ENCODE measurements around the gene PKP3. TPM values are rescaled to one million over a fixed set of nuclear protein-coding genes. Genes with fewer than 3 reads are reported as not detected.
"Not testable (repeated sequence)": the region's sequence is repeated elsewhere in the genome, so short reads cannot be mapped to it uniquely, and the experiment has no call there.

PKP3 gene
- total RNA-seq, 1 donor from 2014 or later = not detected

DNA sequence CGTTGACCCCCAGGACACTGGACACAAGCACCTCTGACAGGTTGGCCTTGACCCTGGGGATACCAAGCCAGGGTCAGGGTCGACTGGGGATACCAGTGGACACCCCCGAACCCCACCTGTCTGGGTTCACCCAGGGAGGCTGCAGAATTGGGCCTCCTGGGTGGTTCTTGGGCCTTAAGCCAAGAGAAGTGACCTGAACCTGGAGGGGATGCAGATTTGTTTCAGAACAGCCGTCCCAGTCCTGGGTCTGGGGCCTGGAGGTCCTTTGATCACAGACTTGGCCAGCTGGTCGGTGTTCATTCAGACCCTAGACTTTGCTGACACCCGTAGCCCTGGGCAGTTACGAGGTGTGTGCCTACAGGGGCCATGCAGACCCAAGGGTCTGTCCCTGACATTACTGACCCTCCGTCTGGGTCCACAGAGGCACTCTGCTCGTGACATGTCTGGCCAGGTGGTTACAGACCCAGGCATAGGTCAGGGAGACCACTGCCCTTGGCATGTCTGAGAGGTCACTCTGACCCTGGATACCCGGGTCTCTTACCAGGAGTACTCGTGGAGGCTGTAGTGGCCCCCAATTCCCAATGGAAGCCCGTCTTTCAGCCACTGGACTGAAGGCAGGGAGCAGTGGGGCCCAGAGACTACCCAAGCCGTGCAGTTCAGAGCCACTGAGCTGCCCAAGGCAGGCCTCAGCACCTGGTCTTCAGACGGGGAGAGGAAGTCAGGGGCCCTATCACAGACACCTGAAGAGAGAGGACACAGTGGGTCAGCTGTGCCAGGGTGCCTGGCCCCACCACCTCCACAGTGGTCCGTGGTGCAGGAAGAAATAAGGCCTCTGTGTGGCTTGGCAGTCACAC lies 14.4 kb downstream of the PKP3 start:
- FAIRE-seq (no peak), DNase-seq (ENCODE audit: low spot score in 2 of 2) (no peak)

DNA sequence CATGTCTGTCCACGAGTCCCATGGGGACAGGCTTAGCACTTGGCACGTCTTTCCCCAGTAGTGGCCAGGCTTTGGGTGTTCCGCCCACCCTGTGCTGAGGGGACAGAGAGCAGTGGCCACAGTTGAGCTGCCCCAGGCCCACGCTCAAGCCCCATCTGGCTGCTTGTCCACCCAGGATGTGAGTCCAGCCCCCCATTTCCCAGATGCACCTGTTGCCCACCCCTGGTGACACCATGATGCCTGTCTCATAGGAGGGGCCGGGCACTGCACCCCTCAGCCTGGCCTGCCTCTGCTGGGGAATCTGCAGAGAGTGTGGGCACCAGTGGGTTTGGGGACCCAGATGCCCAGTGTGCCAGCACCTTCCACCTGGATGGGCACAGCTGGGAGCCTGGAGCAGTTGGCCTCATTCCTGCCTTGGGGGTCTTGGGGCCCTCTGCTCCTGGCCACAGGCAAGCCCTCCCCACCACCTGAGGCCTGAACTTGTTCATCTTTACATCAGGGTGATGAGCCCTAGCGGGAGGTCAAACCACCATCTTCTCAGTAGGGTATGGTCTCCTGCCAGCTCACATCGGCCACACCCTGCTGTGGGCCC lies 15.1 kb downstream of the PKP3 start:
- DNase-seq (ENCODE audit: low spot score in 2 of 2) = no peak
- no peak for FAIRE-seq

DNA sequence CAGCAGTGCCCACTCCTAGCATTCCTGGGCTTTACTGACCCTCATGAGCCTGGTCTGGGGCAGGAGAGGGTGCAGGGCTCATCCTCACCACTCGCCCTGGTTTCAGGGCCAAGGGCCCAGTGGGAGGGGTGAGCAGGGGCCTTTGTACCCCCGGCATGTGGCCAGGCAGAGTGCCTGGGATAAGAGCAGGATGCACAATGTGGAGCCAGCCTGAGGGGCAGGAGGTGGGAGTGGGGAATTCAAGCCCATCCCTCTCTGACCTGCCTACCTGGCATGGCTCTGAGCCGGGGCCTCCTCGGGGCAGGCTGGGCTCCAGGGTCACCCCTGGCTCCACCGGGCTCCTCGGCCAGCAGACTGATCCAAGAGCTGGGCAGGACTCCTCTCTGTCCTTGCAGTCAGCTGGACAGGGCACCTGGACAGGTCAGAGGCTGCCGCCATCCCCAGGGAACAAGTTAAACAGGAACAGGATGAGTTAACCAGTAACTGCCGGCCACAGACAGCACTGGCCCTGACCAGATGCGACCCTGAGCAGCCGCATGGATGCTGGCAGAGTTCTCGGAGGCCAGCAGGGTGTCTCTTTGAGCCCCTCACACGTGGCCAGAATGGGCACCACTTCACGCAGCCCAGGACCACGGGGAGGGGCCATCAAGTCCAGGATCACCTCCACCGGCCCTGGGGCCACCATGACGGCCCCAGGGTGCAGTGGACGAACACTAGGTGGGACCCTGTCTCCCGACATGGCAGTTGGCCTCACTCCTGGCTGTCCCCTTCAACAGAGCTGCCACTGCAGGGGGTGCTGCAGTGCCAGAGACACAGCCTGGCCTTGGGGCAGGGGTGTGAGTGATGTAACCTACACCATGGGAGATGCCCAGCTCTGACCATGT lies 15.8 kb downstream of the PKP3 start:
- no peak for DNase-seq (ENCODE audit: low spot score in 2 of 2)
- FAIRE-seq = no peak

DNA sequence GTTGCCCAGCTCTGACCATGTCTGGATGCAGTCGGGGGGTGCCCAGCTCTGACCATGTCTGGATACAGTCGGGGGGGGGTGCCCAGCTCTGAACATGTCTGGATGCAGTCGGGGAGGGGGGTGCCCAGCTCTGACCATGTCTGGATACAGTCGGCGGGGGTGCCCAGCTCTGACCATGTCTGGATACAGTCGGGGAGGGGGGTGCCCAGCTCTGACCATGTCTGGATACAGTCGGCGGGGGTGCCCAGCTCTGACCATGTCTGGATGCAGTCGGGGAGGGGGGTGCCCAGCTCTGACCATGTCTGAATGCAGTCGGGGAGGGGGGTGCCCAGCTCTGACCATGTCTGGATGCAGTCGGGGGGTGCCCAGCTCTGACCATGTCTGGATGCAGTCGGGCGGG lies 16.7 kb downstream of the PKP3 start:
- not testable (repeated sequence) for DNase-seq (ENCODE audit: low spot score in 2 of 2); FAIRE-seq

DNA sequence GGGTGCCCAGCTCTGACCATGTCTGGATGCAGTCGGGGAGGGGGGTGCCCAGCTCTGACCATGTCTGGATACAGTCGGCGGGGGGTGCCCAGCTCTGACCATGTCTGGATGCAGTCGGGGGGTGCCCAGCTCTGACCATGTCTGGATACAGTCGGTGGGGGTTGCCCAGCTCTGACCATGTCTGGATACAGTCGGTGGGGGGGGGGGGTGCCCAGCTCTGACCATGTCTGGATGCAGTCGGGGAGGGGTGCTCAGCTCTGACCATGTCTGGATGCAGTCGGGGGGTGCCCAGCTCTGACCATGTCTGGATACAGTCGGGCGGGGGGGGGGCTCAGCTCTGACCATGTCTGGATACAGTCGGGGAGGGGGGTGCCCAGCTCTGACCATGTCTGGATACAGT lies 17.5 kb downstream of the PKP3 start:
- DNase-seq (ENCODE audit: low spot score in 2 of 2); FAIRE-seq: not testable (repeated sequence)

DNA sequence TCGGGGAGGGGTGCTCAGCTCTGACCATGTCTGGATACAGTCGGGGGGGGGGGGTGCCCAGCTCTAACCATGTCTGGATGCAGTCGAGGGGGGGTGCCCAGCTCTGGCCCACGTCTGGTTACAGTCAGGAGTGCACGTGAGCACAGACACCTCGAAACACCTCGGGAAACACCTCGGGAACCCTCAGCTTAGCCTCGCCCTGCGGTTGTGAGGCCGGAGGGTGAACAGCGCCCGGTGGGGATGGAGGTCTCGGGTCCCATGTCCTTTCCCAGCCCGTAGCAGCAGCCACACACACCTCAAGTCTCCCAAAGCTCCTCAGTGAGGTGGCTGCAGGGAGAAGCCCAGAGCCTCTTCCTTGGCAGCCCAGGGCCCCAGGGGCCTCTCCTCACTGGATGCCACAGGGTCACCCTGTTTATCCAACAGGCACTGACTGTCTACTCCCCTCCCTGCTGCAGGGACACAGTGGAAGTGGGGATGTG lies 18.7 kb downstream of the PKP3 start:
- no peak for DNase-seq (ENCODE audit: low spot score in 2 of 2)
- no peak for FAIRE-seq

DNA sequence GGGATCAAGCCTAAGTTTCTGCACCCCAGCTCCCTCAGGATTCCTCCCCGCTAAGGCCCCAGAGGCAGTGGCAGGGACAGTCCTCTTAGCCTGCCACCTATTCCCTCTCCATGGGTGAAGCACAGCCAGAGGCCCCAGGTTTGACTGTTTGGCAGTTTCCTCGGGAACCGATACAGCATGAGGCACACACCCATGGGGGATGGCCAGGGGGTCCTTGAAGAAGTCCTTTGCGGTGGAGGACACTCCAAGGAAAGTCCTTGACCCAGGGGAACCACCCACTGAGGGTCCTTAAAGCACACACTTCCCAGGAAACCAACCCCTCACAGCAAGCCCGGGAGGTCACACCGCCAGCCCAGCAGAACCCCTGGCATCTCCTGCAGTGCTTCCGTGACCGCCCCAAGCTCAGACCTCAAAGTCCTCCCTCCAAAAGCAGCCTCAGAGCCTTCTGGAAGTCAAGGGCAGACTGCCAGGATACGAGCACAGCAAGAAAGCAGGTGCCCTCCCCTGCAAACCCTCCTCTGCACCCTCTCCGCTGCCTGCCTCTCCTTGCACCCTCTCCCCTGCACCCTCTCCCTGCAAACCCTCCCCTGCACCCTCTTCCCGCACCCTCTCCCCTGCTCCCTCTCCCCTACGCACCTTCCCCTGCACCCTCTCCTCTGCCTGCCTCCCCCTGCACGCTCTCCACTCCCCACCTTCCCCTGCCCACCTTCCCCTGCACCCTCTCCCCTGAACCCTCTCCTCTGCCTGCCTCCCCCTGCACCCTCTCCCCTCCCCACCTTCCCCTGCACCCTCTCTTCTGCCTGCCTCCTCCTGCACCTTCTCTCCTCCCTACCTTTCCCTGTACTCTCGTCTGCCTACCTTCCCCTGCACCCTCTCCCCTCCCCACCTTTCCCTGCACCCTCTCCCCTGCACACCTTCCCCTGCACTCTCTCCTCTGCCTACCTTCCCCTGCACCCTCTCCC lies 19.4 kb downstream of the PKP3 start:
- FAIRE-seq = no peak
- no peak for DNase-seq (ENCODE audit: low spot score in 2 of 2)

DNA sequence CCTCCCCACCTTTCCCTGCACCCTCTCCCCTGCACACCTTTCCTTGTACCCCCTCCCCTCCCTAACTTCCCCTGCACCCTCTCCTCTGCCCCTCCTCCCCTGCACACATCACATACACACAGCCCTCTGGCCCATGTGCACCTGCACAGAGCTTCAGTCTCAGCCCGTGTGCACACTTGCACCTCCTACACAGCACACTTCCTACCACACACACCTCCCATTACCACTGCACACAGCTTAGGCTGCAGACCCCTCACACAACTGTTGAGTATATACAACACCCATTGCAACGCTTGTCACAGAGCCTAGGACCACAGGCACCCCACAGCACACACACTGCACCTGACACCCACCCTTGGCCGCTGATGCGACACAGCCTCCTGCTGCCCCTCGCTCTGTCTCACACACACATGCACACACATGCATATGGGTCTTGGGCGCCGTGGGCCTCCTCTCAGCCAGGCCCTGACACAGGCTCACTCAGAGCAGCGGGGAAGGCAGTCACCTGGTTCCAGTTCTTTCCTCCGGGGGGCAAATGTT lies 20.4 kb downstream of the PKP3 start:
- no peak for FAIRE-seq

DNA sequence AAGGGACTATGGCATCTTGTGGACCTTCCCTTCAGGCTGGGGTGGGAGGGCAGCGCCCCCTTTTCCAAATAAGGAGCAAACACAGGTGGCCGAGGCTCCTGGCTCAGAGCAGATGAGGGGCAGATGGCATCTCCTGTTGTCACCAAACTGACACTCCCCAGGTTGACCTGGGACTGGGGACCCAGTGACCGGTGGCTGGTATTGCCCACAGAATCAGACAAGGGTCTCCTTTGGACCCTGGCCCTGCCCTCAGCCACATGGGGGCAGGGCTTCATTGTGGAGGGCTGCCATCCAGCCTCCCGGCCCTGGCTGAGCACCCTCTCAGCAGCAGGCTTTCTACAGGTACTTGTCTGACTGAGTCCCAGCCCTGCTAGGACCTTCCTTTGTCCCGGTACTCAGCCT lies 21.6 kb downstream of the PKP3 start:
- DNase-seq (ENCODE audit: low spot score in 2 of 2) (no peak), FAIRE-seq (no peak)

More for the DNA sequence above, 20.4 kb downstream of the PKP3 start:
- DNase-seq (ENCODE audit: low spot score in 2 of 2) = no peak

DNA sequence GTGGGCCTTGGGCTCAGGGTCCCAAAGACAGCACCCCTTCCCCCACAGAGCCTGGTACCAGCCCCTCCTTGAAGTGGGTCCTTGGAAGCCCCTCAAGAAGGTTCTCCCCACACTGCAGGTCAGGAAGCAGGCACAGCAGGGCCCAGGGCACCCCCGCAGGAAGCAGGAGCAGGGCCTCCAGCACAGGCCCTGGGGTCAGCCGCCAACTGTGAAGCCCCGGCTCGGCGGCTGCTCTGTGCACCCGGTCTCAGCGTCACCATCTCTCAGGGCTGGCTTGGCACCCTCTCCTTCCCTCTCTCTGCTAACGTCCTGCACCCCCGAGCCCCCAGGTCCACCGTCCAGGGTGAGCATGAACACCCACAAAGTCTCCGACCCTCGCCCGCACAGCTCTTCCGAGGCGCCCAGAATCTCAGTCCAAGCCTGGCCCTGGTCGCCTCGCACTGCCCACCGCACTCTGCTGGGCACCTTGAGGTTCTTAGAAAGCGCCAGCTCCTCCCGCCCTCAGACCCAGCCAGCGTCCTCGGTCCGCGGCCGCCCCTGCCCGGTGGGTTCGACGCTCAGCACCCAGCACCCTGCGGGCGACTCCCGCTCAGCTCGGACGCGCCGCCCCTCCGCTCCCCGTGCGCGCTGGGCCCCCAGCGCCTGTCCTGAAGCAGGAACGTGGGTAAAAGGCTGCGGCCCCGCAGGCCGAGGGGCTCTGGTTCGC lies 22.2 kb downstream of the PKP3 start:
- FAIRE-seq (no peak), DNase-seq (ENCODE audit: low spot score in 2 of 2) (no peak)

DNA sequence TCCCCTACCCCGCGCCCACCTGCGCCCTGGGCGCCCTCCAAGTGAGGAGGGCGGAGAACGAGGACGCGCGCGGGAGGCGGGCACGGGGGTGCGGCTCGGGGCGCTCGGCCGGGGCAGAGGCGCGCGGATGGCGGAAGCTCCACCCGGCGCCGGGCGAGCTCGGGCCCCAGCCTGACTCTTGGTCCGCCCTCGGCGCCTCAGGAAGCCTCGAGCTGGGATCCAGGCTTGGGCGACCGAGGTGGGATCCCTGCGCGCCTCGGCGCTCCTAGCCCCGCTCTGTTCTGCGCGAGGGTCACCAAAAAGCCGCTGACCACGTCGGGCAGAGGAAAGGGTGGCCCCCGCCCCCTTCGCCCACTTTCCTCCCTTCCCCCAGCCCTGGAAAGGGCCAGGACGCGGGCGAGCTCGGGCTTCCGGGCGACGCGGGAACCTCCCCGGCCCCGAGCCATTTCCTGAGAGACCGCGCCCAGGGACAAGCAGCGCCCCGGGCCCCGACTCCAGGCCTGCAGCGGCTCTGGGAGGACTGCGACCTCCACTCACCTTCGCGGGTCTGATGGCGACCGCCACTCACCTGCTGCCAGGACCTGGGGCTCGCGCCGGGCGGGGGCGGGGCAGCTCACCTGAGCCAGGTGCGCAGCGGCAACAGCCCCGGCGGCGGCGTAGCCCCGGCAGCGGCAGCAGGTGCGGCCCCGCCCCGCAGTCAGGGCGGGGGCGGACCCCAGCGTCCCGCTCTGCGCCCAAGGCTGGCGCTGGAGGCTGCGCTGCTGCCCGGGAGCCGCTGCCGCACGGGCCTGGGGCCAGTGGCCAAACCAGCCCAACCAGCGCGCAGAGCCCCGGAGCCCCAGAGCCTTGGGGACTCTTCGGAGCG lies 23.0 kb downstream of the PKP3 start:
- no peak for DNase-seq (ENCODE audit: low spot score in 2 of 2)

DNA sequence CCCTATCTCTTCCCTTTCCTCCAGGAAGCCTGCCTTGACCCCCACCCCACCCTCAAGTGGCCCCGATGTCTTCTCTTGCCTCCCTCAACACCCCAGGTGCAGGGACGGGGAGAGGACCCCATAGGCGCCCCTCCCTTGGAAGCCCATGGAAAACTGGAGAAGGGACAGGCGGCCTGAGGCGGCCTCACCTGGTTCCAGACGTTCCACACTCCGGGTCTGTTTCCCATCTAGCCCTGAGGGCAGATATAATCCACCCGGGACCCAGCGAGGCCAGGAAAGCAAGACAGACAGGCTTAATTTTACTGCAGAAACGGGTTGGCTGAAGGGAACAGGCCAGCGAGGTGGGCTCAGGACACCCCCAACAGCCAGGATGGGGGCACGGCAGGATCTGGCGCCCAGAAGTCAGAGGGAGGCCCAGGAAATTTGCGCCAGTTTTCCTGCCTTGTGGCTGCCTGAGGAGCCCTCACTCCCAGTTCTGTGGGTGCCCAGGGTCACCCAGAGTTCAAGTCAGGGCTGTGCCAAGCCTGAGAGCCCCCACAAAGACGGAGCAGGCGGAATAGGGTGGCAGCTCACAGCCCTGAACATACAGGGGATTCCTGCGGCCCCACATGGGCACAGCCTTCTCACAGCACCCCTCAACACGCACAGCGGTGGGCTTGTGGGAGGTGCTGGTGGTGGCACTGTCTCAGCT lies 23.8 kb downstream of the PKP3 start:
- no peak for FAIRE-seq
- DNase-seq (ENCODE audit: low spot score in 2 of 2) = no peak

More for the DNA sequence above, 23.0 kb downstream of the PKP3 start:
- FAIRE-seq = no peak

DNA sequence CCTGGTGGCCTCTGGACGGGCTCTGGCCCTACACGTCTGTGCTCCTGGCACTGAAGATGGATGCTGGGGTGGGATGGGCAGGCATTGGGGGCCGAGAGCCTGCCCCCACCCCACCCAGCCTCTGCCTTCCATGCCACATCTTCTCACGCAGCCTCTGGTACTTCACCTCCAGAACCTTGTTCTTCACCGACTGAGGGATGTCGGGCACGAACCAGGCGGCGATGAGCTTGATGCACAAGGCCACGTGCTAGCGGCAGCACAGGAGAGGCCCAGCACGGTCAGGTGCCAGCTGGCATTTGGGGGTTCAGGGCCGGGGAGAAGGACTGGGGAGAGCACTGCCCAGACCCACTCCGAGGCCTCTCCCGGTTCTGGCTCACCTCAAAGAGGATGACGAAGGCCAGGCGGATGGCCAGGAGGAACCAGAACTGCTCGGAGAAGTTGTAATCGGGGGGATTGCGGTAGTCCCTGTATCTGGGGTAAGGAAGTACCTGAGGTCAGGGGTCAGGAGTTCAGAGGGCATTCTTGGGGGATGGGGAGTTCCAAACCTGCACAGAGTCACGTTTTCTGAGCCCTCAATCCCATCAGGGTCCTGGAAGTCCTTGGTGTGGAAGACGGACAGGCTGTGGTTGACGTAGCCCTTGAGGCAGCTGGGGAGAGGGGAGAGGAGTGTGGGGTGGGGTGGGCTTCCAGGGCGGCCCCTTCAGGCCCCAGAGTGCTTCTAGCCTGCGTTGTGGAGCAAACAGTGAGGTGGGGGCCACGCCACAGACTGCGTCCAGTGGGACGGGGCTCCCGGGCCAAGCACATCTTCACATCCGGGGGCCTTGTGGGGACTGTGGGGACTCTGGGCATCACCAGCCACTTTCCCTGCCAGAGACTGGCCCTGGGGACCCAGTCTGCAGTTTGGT lies 24.6 kb downstream of the PKP3 start:
- DNase-seq (ENCODE audit: low spot score in 2 of 2) = no peak
- FAIRE-seq = no peak

DNA sequence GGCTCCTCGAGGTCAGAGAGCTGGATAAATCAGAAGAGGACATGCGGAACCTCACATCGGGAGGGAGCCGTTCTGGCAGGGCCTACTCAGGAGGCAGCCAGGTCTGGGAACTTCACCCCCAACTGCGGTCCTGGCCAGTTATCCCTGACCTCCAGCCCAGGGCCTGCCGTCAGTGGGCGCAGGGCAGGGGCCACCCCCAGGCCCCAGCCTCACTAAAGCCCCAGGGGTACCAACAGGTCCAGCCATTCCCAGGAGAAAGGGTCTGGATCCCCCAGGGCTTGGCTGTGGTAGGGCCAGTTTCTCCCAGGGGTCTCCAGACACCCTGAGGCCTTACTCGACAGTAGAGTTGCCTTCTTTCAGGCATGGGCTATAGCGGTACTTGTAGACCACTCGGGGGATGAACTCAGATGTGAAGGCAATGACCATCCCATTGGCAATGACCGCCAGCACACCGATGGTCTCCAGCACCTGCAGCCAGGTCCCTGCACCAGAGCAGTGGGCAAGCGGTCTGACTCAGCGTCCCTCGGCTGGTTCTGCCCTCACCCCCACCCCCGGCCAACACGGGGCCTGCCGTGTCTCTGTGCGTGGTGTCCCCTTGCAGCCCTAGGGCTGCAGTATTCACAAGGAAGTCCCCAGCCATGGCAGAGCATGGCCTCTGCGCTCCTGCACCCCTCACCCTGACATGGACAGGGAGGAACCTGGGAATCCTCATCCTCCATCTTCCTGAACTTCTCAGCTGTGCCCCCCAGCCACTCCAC lies 25.4 kb downstream of the PKP3 start:
- FAIRE-seq = no peak
- no peak for DNase-seq (ENCODE audit: low spot score in 2 of 2)

DNA sequence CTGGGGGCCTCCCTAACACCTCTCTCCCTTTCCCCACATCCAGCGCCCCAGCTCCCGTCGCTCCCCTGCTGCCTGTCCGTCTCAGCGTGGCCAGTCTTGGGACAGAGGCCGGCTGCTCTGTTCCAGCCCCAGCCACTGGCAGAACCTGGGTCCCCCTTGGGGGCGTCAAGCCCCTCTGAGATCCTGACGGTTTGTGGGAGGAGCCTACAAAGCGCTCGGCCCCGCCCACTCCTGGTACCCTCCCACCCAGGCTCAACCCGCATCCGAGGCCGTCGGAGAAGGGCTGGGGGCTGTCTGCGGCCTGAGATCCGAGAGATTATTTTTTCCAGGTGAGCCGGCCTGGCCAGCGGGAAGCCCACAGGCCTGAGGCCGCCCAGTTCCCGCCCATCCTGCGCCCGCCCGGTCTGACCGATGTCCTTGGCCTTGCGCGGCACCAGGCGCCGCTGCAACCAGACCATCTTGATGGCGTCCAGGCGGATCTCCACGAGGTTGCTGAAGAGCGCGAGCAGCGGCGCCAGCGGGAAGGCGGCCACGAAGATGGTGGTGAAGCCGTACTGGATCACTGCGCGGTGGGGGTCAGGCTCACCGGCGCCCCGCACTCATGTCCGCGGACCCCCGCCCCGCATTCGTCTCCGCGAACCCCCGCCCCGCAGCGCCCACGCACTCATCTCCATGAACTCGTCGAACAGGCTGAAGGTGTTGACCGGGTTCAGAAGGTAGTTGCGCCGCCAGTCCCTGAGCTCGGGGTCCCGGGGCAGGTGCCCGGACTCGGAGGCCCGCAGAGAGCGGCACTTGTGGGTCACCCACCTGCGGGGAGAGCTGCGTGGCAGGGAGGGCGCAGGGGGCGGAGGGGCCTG lies 26.3 kb downstream of the PKP3 start:
- FAIRE-seq (no peak), DNase-seq (ENCODE audit: low spot score in 2 of 2) (no peak)
